ENCODE measurements around the gene SYTL3.

- TF ChIP-seq CTCF (IDR thresholded peaks at IDR 0.05) (no peak), POLR2A (IDR thresholded peaks at IDR 0.05) (no peak)
These were observed 22.5 kb upstream of the SYTL3 start for GRCh38 chr6:158627168-158627939.

All from lower leg skin (tissue), 3 donors.